CD14-positive monocyte (primary cell): ENCODE measurements around the gene CABP2. TPM values are rescaled to one million over a fixed set of nuclear protein-coding genes. Genes with fewer than 3 reads are reported as not detected.

ENCODE experiments used
- DNase-seq, 3 donors: peaks; one replicate each; pipeline ENCODE4 v3.0.0-alpha.2; 2011 to 2022
- H2AFZ ChIP-seq: 2 replicates; pipeline ENCODE4 v1.6.0; 2012; ENCODE audit warnings: mild to moderate bottlenecking, low read depth, low read length, inconsistent platforms; ENCODE audit not compliant: insufficient read depth, poor library complexity, severe bottlenecking
- H3K27ac ChIP-seq, 2 donors: 1 replicate in 1 of 2; 2 replicates in 1 of 2; pipeline ENCODE4 v1.5.1; 2012 to 2013; ENCODE audit warnings: low read length in 2 of 2, control low read depth in 1 of 2, inconsistent platforms in 1 of 2, low read depth in 1 of 2, mild to moderate bottlenecking in 1 of 2
- H3K27me3 ChIP-seq, 2 donors: one replicate each; pipeline versions ENCODE4 v1.6.0 to v1.6.1; 2011 to 2013; ENCODE audit warnings: low read length in 2 of 2; ENCODE audit not compliant: control insufficient read depth in 2 of 2, insufficient read depth in 2 of 2
- H3K36me3 ChIP-seq, 2 donors: replicated peaks in 1 of 2; 1 replicate in 1 of 2; 2 replicates in 1 of 2; pipeline versions ENCODE4 v1.5.1 to v1.6.1; 2012 to 2013; ENCODE audit warnings: low read length in 2 of 2, control low read depth in 1 of 2, inconsistent platforms in 1 of 2, mild to moderate bottlenecking in 1 of 2; ENCODE audit not compliant: insufficient read depth in 2 of 2, control insufficient read depth in 1 of 2
- H3K4me1 ChIP-seq, 2 donors: 1 replicate in 1 of 2; 2 replicates in 1 of 2; pipeline versions ENCODE4 v1.5.1 to v1.6.1; 2012 to 2013; ENCODE audit warnings: low read length in 2 of 2, control low read depth in 1 of 2, inconsistent platforms in 1 of 2, mild to moderate bottlenecking in 1 of 2, moderate library complexity in 1 of 2; ENCODE audit not compliant: insufficient read depth in 2 of 2, control insufficient read depth in 1 of 2
- H3K4me2 ChIP-seq: replicated peaks from 2 replicates; pipeline ENCODE3; 2012; ENCODE audit warnings: low read length, moderate library complexity, mild to moderate bottlenecking; ENCODE audit not compliant: poor library complexity, severe bottlenecking; ENCODE audit errors: extremely low read depth
- H3K4me3 ChIP-seq, 3 experiments: fragments of 200-600 bp in 1 of 3; sonication (generic) in 1 of 3; replicated peaks in 1 of 3; 1 replicate in 2 of 3; 2 replicates in 1 of 3; pipeline ENCODE4 v1.5.1; 2011 to 2013; ENCODE audit warnings: low read length in 3 of 3, mild to moderate bottlenecking in 3 of 3, control low read depth in 2 of 3, low read depth in 2 of 3, inconsistent platforms in 1 of 3, moderate library complexity in 1 of 3
- H3K79me2 ChIP-seq: 2 replicates; pipeline ENCODE4 v1.6.0; 2012; ENCODE audit warnings: mild to moderate bottlenecking, control low read depth, inconsistent platforms, low read length, moderate library complexity; ENCODE audit not compliant: insufficient read depth
- H3K9ac ChIP-seq: 2 replicates; pipeline ENCODE4 v1.6.0; 2017; ENCODE audit warnings: low read length, mild to moderate bottlenecking; ENCODE audit not compliant: insufficient read depth, poor library complexity, severe bottlenecking
- H3K9me3 ChIP-seq, 2 donors: replicated peaks in 1 of 2; 1 replicate in 1 of 2; 2 replicates in 1 of 2; pipeline versions ENCODE4 v1.5.1 to v1.6.1; 2012 to 2013; ENCODE audit warnings: low read length in 2 of 2, control low read depth in 1 of 2; ENCODE audit not compliant: control insufficient read depth in 1 of 2, insufficient read depth in 1 of 2
- H4K20me1 ChIP-seq: 2 replicates; pipeline ENCODE4 v1.6.0; 2012; ENCODE audit warnings: mild to moderate bottlenecking, low read length, control low read depth, moderate library complexity; ENCODE audit not compliant: insufficient read depth
- H3K27ac Mint-ChIP-seq, 7 donors: one replicate each; pipeline ENCODE4 v1.8.0; 2020; ENCODE audit warnings: mild to moderate bottlenecking in 7 of 7, mixed read lengths in 7 of 7, moderate library complexity in 6 of 7, inconsistent platforms in 2 of 7
- H3K27me3 Mint-ChIP-seq, 3 donors: one replicate each; pipeline ENCODE4 v1.8.0; 2021 to 2022; ENCODE audit warnings: low read depth in 3 of 3, mild to moderate bottlenecking in 3 of 3, mixed read lengths in 3 of 3, moderate library complexity in 3 of 3, inconsistent platforms in 1 of 3
- H3K36me3 Mint-ChIP-seq, 2 donors: one replicate each; pipeline ENCODE4 v1.8.0; 2020; ENCODE audit warnings: mixed read lengths in 2 of 2, inconsistent platforms in 1 of 2, mild to moderate bottlenecking in 1 of 2
- H3K4me1 Mint-ChIP-seq: one replicate; pipeline ENCODE4 v1.8.0; 2020; ENCODE audit warnings: mild to moderate bottlenecking, mixed read lengths
- H3K4me3 Mint-ChIP-seq, 2 donors: one replicate each; pipeline ENCODE4 v1.8.0; 2020; ENCODE audit warnings: mild to moderate bottlenecking in 2 of 2, mixed read lengths in 2 of 2, moderate library complexity in 1 of 2
- H3K9me3 Mint-ChIP-seq, 7 donors: one replicate each; pipeline ENCODE4 v1.8.0; 2020 to 2022; ENCODE audit warnings: mixed read lengths in 7 of 7, mild to moderate bottlenecking in 6 of 7, moderate library complexity in 6 of 7, inconsistent platforms in 2 of 7
- WGBS: methylation state at CpG from one replicate; pipeline ENCODE4 v1.1.5; 2013; ENCODE audit warnings: missing lambda C conversion rate; ENCODE audit not compliant: insufficient coverage; 5-methylcytosine and 5-hydroxymethylcytosine counted together
- intact Hi-C, 2 donors: fragments of 100-400 bp; cut with micrococcal nuclease; formaldehyde crosslinking; loops; one replicate each; pipeline versions ENCODE4 v1.15.0 to v1.15.1; 2023
- polyA plus RNA-seq, 3 donors: library from polyadenylated mRNA; depleted of rRNA in 1 of 3; unstranded in 2 of 3; stranded (reverse) in 1 of 3; fragments of 300-500 nt in 2 of 3; fragments of >200 nt in 1 of 3; fragmentation: Illumina TruSeq in 2 of 3; gene quantifications; 1 replicate in 2 of 3; 2 replicates in 1 of 3; pipeline ENCODE4 v1.2.3, GENCODE V29; 2012 to 2021
- TF ChIP-seq, protein P1 (sequence below): fragments of 200-600 bp; IDR thresholded peaks from one replicate; pipeline ENCODE4 v1.8.0; 2022; ENCODE audit warnings: antibody characterized with exemption, mild to moderate bottlenecking

Gene CABP2
- polyA plus RNA-seq, 3 donors: not detected

DNA sequence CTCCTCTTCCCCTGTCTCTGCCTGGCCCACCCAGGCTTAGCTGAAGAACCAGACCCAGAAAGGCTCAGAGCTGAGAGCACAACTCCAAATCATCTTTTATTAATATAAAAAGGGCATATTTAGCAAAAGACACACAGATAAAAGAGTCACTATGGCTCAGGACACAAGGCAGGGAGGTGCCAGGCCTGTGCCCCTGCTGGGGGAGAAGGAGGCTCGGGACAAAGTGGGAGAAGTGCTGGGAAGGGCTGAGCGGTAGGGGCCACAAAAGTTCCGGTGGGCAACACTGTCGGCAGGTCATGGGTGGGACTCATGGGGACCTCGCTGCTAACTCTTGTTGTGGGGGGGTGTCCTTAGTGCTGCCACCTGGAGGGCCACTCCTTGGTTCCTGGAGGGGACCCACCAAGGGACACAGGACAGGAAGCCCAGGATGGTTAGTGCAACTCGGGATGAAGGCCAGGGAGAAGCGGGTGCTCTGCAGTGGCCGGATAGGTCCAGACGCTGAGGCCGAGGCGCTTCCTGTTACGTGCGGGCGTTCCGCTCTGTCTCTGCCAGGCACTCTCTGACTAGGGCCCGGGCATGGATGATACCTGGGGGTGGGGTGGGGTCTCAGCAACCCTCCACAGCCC, 16.7 kb downstream of the CABP2 start:
- Mint-ChIP-seq H3K36me3 (peaks cover 21 to 35% of the 10 kb centered on the region in 2 donors), H3K4me3 (peak overlapping the region; percentile 88 to 94), H3K9me3 (peaks cover 0 to 1% (median 0%) of the 10 kb centered on the region in 7 donors), H3K4me1 (peaks cover 37% of the 10 kb centered on the region), H3K27me3 (peaks cover 5 to 16% (median 7%) of the 10 kb centered on the region in 3 donors), H3K27ac (peak overlapping the region; percentile 92 to 98 (median 96))
- peaks cover 44% of the 10 kb centered on the region for H3K79me2 ChIP-seq
- peak overlapping the region; percentile 93 to 100 for H3K27ac ChIP-seq
- intact Hi-C loops: loop anchor here (1.0 to 10.0 kb wide), 7 partner anchors 23 to 232 kb away; partner anchors contain the start of genes AIP (in 1 of the 2), POLD4 (in 1 of the 2), PPP1CA (in 1 of the 2) and RPS6KB2 (in 1 of the 2)
- no peaks in the 10 kb centered on the region for H3K9me3 ChIP-seq
- H3K36me3 ChIP-seq: peaks cover 16 to 17% of the 10 kb centered on the region in 2 donors
- WGBS: 86% methylated on average over 6 of the region's 16 CpGs
- H3K4me3 ChIP-seq: peak overlapping the region in 1 of 3 experiments; percentile 98
- TF ChIP-seq, protein P1, sequence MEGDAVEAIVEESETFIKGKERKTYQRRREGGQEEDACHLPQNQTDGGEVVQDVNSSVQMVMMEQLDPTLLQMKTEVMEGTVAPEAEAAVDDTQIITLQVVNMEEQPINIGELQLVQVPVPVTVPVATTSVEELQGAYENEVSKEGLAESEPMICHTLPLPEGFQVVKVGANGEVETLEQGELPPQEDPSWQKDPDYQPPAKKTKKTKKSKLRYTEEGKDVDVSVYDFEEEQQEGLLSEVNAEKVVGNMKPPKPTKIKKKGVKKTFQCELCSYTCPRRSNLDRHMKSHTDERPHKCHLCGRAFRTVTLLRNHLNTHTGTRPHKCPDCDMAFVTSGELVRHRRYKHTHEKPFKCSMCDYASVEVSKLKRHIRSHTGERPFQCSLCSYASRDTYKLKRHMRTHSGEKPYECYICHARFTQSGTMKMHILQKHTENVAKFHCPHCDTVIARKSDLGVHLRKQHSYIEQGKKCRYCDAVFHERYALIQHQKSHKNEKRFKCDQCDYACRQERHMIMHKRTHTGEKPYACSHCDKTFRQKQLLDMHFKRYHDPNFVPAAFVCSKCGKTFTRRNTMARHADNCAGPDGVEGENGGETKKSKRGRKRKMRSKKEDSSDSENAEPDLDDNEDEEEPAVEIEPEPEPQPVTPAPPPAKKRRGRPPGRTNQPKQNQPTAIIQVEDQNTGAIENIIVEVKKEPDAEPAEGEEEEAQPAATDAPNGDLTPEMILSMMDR: peak; percentile 60
- peaks cover 51 to 62% of the 10 kb centered on the region in 2 donors for H3K4me1 ChIP-seq
- H2AFZ ChIP-seq: no peak overlapping the region
- DNase-seq: no peak
- peaks cover 0 to 9% of the 10 kb centered on the region in 2 donors for H3K27me3 ChIP-seq
- peak overlapping the region; percentile 97 for H3K4me2 ChIP-seq
- peaks cover 47% of the 10 kb centered on the region for H4K20me1 ChIP-seq
- no peak overlapping the region for H3K9ac ChIP-seq

DNA sequence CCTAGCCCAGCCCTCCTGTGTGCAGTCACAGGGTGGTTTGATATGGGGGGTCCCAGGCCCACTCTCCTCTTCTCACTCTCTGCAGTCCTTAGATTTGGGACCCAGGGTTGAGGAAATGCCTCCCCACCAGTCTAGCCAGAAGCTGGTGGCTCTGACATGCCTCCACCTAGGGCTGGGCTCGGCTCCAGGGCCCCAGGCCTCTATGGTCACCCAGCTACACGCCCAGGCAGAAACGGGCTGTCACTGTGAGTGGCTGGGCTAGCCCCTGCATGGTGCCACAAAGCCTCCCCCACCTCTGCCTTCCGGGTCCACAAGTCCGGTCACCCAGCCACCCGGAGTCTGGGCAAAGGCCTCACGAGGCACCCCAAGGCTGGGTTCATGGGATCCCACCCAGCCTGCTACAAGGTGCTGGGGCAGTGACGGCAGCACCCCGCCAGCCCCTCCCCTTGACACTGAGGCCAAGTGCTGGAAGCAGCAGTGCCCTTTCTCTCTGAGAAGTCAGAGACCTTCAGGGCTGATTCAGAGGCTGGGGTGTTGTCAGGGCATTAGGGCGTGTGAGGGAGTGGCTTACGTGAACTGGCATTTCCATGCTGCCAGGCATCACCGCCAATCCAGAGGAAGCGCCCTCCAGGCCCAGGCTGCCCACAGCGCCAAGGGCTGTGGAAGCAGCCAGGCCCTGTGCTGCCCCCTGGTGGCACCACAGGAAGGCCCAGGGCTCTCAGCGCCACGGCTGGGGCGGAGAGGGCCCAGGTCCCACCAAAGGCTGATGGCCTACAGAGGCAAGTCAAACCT, 17.4 kb downstream of the CABP2 start:
- peak overlapping the region; percentile 37 for H2AFZ ChIP-seq
- DNase-seq: peak; percentile 98 to 99 (median 99)
- intact Hi-C loops: loop anchor here (1.0 to 10.0 kb wide), 8 partner anchors 22 to 231 kb away; partner anchors contain the start of genes AIP (in 1 of the 2), POLD4 (in 1 of the 2), PPP1CA (in 1 of the 2) and RPS6KB2 (in 1 of the 2)
- peak overlapping the region; percentile 93 to 100 for H3K27ac ChIP-seq
- peaks cover 18 to 19% of the 10 kb centered on the region in 2 donors for H3K36me3 ChIP-seq
- H3K4me1 Mint-ChIP-seq: peaks cover 44% of the 10 kb centered on the region
- peak overlapping the region; percentile 71 for H3K9ac ChIP-seq
- peaks cover 28 to 41% of the 10 kb centered on the region in 2 donors for H3K36me3 Mint-ChIP-seq
- WGBS: 12% methylated on average over 14 of the region's 17 CpGs
- H3K4me3 ChIP-seq: peak overlapping the region; percentile 41 to 98 (median 44)
- peak overlapping the region; percentile 94 to 98 (median 98) for H3K27ac Mint-ChIP-seq
- H3K4me3 Mint-ChIP-seq: peak overlapping the region; percentile 88 to 94
- peak overlapping the region; percentile 99 for H3K4me2 ChIP-seq
- peaks cover 54% of the 10 kb centered on the region for H4K20me1 ChIP-seq
- peaks cover 2 to 12% (median 3%) of the 10 kb centered on the region in 3 donors for H3K27me3 Mint-ChIP-seq
- H3K4me1 ChIP-seq: peaks cover 58 to 69% of the 10 kb centered on the region in 2 donors
- TF ChIP-seq, protein P1: peak; percentile 93
- peaks cover 0 to 4% of the 10 kb centered on the region in 2 donors for H3K27me3 ChIP-seq
- H3K9me3 Mint-ChIP-seq: peaks cover 0 to 1% (median 0%) of the 10 kb centered on the region in 7 donors
- peaks cover 44% of the 10 kb centered on the region for H3K79me2 ChIP-seq
- no peaks in the 10 kb centered on the region for H3K9me3 ChIP-seq
